GM12801 (cell line): ENCODE measurements around the gene CPXM2.

Source experiments
- CTCF ChIP-seq: IDR thresholded peaks from one replicate; pipeline ENCODE4 v1.5.1; 2011; ENCODE audit warnings: control low read depth; ENCODE audit not compliant: insufficient read length; ENCODE audit errors: extremely low read depth

The CPXM2 gene

GRCh38 chr10:123807444-123808035 is 84.1 kb downstream of the CPXM2 start:
- TF ChIP-seq CTCF, result no peak

- TF ChIP-seq CTCF, result no peak
These were observed 86.9 kb downstream of the CPXM2 start for GRCh38 chr10:123804716-123805115.

GRCh38 chr10:123800821-123801220 is 90.8 kb downstream of the CPXM2 start:
- TF ChIP-seq CTCF, result no peak

- no peak for TF ChIP-seq CTCF
These were observed 91.3 kb downstream of the CPXM2 start for GRCh38 chr10:123800289-123800688.

- no peak for TF ChIP-seq CTCF
These were observed 92.8 kb downstream of the CPXM2 start for GRCh38 chr10:123798856-123799255.

GRCh38 chr10:123797813-123798212 is 93.8 kb downstream of the CPXM2 start:
- no peak for TF ChIP-seq CTCF

- TF ChIP-seq CTCF, result no peak
These were observed 94.9 kb downstream of the CPXM2 start for GRCh38 chr10:123796736-123797135.
